H1 (cell line): Measurements from ENCODE around the gene GNG12. TPM values are rescaled to one million over a fixed set of nuclear protein-coding genes. Genes with fewer than 3 reads are reported as not detected.

Experiments
- ATF3 ChIP-seq: IDR thresholded peaks from 2 replicates; pipeline ENCODE4 v1.6.1; 2011; ENCODE audit warnings: low read depth, mild to moderate bottlenecking, low read length; ENCODE audit not compliant: insufficient read depth
- CBX8 ChIP-seq: fragments of 300-800, 300-1000 bp; sonication (generic); IDR thresholded peaks from 2 replicates; pipeline ENCODE4 v1.7.1; 2016; ENCODE audit warnings: low read depth, low read length, borderline replicate concordance
- EZH2 ChIP-seq: fragments of 200-600 bp; sonication (generic); IDR thresholded peaks from 2 replicates; pipeline ENCODE4 v1.7.1; 2012; ENCODE audit warnings: low read depth, mild to moderate bottlenecking, moderate library complexity, low read length, inconsistent platforms; ENCODE audit not compliant: severe bottlenecking
- KDM1A ChIP-seq: fragments of 200-600, 300-600 bp; sonication (generic); IDR thresholded peaks from 2 replicates; pipeline ENCODE4 v1.7.1; 2016; ENCODE audit warnings: mild to moderate bottlenecking, low read length, borderline replicate concordance
- TCF12 ChIP-seq: IDR thresholded peaks from 2 replicates; pipeline ENCODE4 v1.6.1; 2011; ENCODE audit warnings: low read depth, mild to moderate bottlenecking, low read length
- polyA plus RNA-seq, 7 experiments: library from polyadenylated mRNA; depleted of rRNA in 3 of 7; stranded (reverse) in 5 of 7; unstranded in 2 of 7; fragments of >200 nt in 5 of 7; fragments of 200-250 nt in 2 of 7; gene quantifications; 1 replicate in 5 of 7; 2 replicates in 1 of 7; 4 replicates in 1 of 7; pipeline versions ENCODE4 v1.2.1 to v1.2.3, GENCODE V29; 2011 to 2013; ENCODE audit warnings: missing spikeins in 2 of 7, mixed read lengths in 2 of 7
- total RNA-seq: library from RNA; stranded (reverse); fragmentation: NEBNext Ultra II Directional; extraction: Animal tissue kit (Norgen Biotek cat#: 25700); gene quantifications from 2 replicates; pipeline ENCODE4 v1.2.1, GENCODE V29; 2021

Gene GNG12
- total and polyA plus RNA-seq, 2 of the 8 experiments (the other 6 are each of a cell fraction or from before 2014, with no cell fraction given), result 11.4 to 35.8 TPM

GRCh38 chr1:67834246-67834877, 1.1 kb upstream of the GNG12 start (continued):
- no peak for TF ChIP-seq KDM1A
- TF ChIP-seq EZH2, result no peak
- TF ChIP-seq CBX8, result no peak
- TF ChIP-seq TCF12, result no peak
- TF ChIP-seq ATF3, result no peak
